ENCODE measurements around the gene RAMP1.

- TF ChIP-seq POLR2A (IDR thresholded peaks at IDR 0.05; ENCODE audit: low read depth, low read length) (no peak), CTCF (conservative IDR thresholded peaks at IDR 0.05; ENCODE audit: low read depth, low read length) (no peak), RAD21 (IDR thresholded peaks at IDR 0.05; ENCODE audit: low read length) (no peak), USF2 (IDR thresholded peaks at IDR 0.05; ENCODE audit: low read depth, low read length) (no peak)
Observed at GRCh38 chr2:237900891-237901831, 41.7 kb downstream of the RAMP1 start.
